Caco-2 (cell line): ENCODE measurements around the gene GFOD1. TPM values are rescaled to one million over a fixed set of nuclear protein-coding genes. Genes with fewer than 3 reads are reported as not detected.
"Not testable (repeated sequence)": the region's sequence is repeated elsewhere in the genome, so short reads cannot be mapped to it uniquely, and the experiment has no call there.

Source experiments
- BruUV-seq: library from RNA; stranded (reverse); fragments of 400-500 nt; replicated peaks from 2 replicates; lab custom pipeline; 2021; lab: Mats Ljungman, UMichigan
- CTCF ChIA-PET: fragments of 300-600 bp; sonication (Branson Sonifier 250); formaldehyde crosslinking; loops from one replicate; lab custom pipeline; 2022; ENCODE audit warnings: antibody characterized with exemption; lab: Charles Lee
- POLR2A ChIA-PET: fragments of 300-600 bp; sonication (Branson Sonifier 250); formaldehyde crosslinking; loops from one replicate; lab custom pipeline; 2022; ENCODE audit warnings: antibody characterized with exemption; lab: Charles Lee
- DNase-seq, 2 experiments: peaks; one replicate each; pipeline versions ENCODE4 v3.0.0 to v3.0.0-alpha.2; 2020 to 2022
- H3K27me3 ChIP-seq: replicated peaks from 2 replicates; pipeline ENCODE4 v1.6.0; 2011; ENCODE audit warnings: low read length; ENCODE audit not compliant: control insufficient read depth, insufficient read depth
- H3K36me3 ChIP-seq: 2 replicates; pipeline ENCODE4 v1.5.1; 2011; ENCODE audit warnings: low read length; ENCODE audit not compliant: control insufficient read depth, insufficient read depth
- H3K4me1 ChIP-seq: fragments of 250-450 bp; sonication (Bioruptor Pico); 2 replicates; pipeline ENCODE4 v1.5.1; 2020; ENCODE audit warnings: mild to moderate bottlenecking
- H3K4me3 ChIP-seq: 2 replicates; pipeline ENCODE4 v1.5.1; 2011; ENCODE audit warnings: low read depth, mild to moderate bottlenecking, control low read depth, low read length
- H3K9me3 ChIP-seq: fragments of 250-450 bp; sonication (Bioruptor Pico); 2 replicates; pipeline ENCODE4 v1.5.1; 2020; ENCODE audit warnings: mild to moderate bottlenecking, moderate library complexity
- H3K27ac Mint-ChIP-seq: one replicate; pipeline ENCODE4 v1.8.0; 2022; ENCODE audit warnings: mixed read lengths; ENCODE audit not compliant: unreplicated experiment
- H3K27me3 Mint-ChIP-seq: one replicate; pipeline ENCODE4 v1.8.0; 2022; ENCODE audit warnings: mixed read lengths; ENCODE audit not compliant: insufficient read depth, unreplicated experiment
- H3K36me3 Mint-ChIP-seq: one replicate; pipeline ENCODE4 v1.8.0; 2022; ENCODE audit warnings: mild to moderate bottlenecking, mixed read lengths; ENCODE audit not compliant: insufficient read depth, unreplicated experiment
- H3K4me1 Mint-ChIP-seq: one replicate; pipeline ENCODE4 v1.8.0; 2022; ENCODE audit warnings: low read depth, mixed read lengths; ENCODE audit not compliant: unreplicated experiment
- H3K4me3 Mint-ChIP-seq: one replicate; pipeline ENCODE4 v1.8.0; 2022; ENCODE audit warnings: mild to moderate bottlenecking, moderate library complexity, mixed read lengths; ENCODE audit not compliant: unreplicated experiment
- H3K9me3 Mint-ChIP-seq: one replicate; pipeline ENCODE4 v1.8.0; 2022; ENCODE audit warnings: mixed read lengths; ENCODE audit not compliant: unreplicated experiment
- intact Hi-C: fragments of 100-400 bp; cut with micrococcal nuclease; formaldehyde crosslinking; loops from one replicate; pipeline ENCODE4 v1.10.0; 2022; ENCODE audit not compliant: unreplicated experiment
- total RNA-seq: library from RNA; stranded (reverse); gene quantifications from 2 replicates; pipeline ENCODE4 v1.2.3, GENCODE V29; 2022
- TF ChIP-seq, protein P1 (sequence below), 2 experiments: fragments of 200-600 bp in 1 of 2; IDR thresholded peaks; 1 replicate in 1 of 2; 2 replicates in 1 of 2; pipeline versions ENCODE4 v1.5.1 to v1.8.0; 2011 to 2022; ENCODE audit warnings: antibody characterized with exemption in 1 of 2, control low read depth in 1 of 2, inconsistent platforms in 1 of 2, low read depth in 1 of 2, low read length in 1 of 2, mild to moderate bottlenecking in 1 of 2, moderate library complexity in 1 of 2; ENCODE audit not compliant: insufficient read depth in 1 of 2, severe bottlenecking in 1 of 2, unreplicated experiment in 1 of 2

GFOD1 gene
- total RNA-seq, 1 experiment from 2014 or later = 0.84 TPM

DNA sequence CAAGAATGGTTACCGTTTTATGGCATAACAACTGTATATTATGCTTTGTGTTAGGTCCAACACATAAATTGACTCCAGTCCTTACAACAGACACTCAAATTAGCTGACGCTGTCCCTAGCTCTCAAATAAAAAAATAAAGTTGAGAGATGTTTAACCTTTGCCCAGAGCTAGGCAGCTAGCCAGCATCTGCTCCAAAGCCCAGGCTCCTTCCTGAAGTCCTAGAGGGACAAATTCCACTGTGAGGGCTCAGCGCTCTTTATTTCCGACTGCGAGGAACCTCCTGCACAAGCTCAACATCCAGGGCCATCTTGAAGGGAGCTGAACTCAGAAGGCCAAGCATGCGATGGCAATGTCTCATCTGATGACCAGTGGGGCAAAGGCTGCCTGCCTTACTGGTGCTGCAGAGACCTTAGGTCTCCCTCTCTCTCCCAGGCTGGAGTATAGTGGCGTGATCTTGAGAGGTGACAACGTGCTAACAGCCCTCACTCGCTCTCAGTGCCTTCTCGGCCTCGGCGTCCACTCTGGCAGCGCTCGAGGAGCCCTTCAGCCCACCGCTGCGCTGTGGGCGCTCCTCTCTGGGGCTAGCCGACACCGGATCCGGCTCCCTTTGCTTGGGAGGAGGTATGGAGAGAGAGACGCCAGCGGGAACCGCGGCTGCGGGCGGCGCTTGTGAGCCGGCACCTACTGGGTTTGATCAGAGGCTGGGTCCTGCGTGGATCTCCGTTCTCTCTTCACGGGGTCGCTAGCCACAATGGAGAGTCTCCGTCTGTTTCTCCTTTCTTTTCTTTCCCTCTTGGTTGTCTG lies 24.7 kb upstream of the GFOD1 start:
- H3K4me3 ChIP-seq = no peak overlapping the region
- H3K36me3 ChIP-seq = no peaks in the 10 kb centered on the region
- Mint-ChIP-seq H3K4me3 (no peak overlapping the region), H3K9me3 (no peaks in the 10 kb centered on the region), H3K27me3 (peaks cover 5% of the 10 kb centered on the region), H3K36me3 (no peaks in the 10 kb centered on the region), H3K4me1 (peaks cover 7% of the 10 kb centered on the region), H3K27ac (no peak overlapping the region)
- no peaks in the 10 kb centered on the region for H3K27me3 ChIP-seq
- H3K9me3 ChIP-seq = no peaks in the 10 kb centered on the region
- no peak for DNase-seq
- no peaks in the 10 kb centered on the region for H3K4me1 ChIP-seq
- intact Hi-C loops = no loop called here
- TF ChIP-seq, protein P1, sequence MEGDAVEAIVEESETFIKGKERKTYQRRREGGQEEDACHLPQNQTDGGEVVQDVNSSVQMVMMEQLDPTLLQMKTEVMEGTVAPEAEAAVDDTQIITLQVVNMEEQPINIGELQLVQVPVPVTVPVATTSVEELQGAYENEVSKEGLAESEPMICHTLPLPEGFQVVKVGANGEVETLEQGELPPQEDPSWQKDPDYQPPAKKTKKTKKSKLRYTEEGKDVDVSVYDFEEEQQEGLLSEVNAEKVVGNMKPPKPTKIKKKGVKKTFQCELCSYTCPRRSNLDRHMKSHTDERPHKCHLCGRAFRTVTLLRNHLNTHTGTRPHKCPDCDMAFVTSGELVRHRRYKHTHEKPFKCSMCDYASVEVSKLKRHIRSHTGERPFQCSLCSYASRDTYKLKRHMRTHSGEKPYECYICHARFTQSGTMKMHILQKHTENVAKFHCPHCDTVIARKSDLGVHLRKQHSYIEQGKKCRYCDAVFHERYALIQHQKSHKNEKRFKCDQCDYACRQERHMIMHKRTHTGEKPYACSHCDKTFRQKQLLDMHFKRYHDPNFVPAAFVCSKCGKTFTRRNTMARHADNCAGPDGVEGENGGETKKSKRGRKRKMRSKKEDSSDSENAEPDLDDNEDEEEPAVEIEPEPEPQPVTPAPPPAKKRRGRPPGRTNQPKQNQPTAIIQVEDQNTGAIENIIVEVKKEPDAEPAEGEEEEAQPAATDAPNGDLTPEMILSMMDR (IDR thresholded peaks at IDR 0.05; ENCODE audit: insufficient read depth in 1 of 2, low read depth in 1 of 2, low read length in 1 of 2, severe bottlenecking in 1 of 2, unreplicated experiment in 1 of 2) = no peak
- POLR2A ChIA-PET = no interaction called here
- CTCF ChIA-PET = no interaction called here
- no TSS peak for BruUV-seq

DNA sequence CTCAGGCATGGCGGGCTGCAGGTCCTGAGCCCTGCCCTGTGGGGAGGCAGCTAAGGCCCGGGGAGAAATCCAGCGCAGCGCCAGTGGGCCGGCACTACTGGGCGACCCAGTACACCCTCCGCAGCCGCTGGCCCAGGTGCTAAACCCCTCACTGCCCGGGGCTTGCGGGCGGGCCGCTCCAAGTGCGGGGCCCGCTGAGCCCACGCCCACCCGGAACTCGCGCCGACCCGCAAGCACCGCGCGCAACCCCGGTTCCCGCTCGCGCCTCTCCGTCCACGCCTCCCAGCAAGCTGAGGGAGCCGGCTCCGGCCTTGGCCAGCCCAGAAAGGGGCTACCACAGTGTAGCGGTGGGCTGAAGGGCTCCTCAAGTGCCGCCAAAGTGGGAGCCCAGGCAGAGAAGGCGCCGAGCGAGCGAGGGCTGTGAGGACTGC lies 23.8 kb upstream of the GFOD1 start:
- H3K27me3 ChIP-seq, BruUV-seq, H3K9me3 ChIP-seq, DNase-seq, POLR2A ChIA-PET, H3K27me3 Mint-ChIP-seq, H3K4me1 ChIP-seq, H3K27ac Mint-ChIP-seq, H3K9me3 Mint-ChIP-seq, intact Hi-C loops, H3K36me3 Mint-ChIP-seq, H3K4me1 Mint-ChIP-seq, H3K4me3 Mint-ChIP-seq, H3K4me3 ChIP-seq, H3K36me3 ChIP-seq: not testable (repeated sequence)
- CTCF ChIA-PET = interaction anchor here (0.6 kb wide), 1 partner anchor 136 kb away, joined by 3 read pairs; no protein-coding TSS in a partner anchor

DNA sequence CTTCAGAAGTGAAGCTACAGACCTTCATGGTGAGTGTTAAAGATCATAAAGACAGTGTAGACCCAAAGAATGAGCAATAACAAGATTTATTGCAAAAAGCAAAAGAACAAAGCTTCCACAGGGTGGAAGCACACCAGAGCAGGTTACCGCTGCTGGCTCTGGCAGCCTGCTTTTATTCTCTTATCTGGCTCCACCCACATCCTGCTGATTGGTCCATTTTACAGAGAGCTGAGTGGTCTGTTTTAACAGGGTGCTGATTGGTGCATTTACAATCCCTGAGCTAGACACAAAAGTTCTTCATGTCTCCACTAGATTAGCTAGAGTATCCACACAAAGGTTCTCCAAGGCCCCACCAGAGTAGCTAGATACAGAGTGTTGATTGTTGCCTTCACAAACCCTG lies 23.0 kb upstream of the GFOD1 start:
- H3K9me3 ChIP-seq, H3K4me1 Mint-ChIP-seq, H3K4me1 ChIP-seq, H3K27me3 ChIP-seq, H3K36me3 ChIP-seq, H3K36me3 Mint-ChIP-seq, POLR2A ChIA-PET, H3K27me3 Mint-ChIP-seq, H3K4me3 Mint-ChIP-seq, intact Hi-C loops, DNase-seq, H3K27ac Mint-ChIP-seq, BruUV-seq, H3K4me3 ChIP-seq, H3K9me3 Mint-ChIP-seq: not testable (repeated sequence)
- CTCF ChIA-PET = interaction anchor here (0.6 kb wide), 1 partner anchor 135 kb away, joined by 3 read pairs; no protein-coding TSS in a partner anchor
